ENCODE results near the gene PCNX2. TPM values are rescaled to one million over a fixed set of nuclear protein-coding genes. Genes with fewer than 3 reads are reported as not detected.

Gene PCNX2
- polyA plus RNA-seq, 1 donor (not counting 4 experiments of a cell fraction or from before 2014, with no cell fraction given): 18.0 TPM

DNA sequence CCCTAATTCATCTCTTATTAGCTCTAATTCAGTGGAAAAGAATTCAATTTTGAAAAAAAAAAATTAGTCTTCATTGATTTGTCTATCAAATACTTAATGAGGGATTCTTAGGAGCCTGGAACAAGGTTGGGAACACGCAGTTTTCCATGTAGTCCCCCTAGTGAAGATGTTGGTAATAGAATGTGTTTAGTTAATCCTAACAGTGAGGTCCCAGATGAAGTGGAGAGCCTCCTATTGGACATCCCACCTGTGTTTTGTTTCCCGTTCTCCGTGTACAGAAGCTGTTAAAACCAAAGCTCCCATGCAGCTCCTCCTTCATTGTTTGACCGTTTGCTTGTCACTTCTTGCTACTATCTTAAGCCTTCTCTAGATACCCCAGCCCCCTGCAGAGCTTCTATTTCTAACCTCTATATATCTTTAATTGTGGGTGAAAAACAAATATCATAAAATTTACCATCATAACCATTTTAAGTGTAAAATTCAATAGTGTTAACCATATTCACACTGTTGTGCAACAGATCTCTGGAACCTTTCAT, 67.5 kb downstream of the PCNX2 start:
- DNase-seq (ENCODE audit: low read depth, low spot score): no peak
- no peak for FAIRE-seq
- Histone ChIP-seq H3K9me1 (ENCODE audit: control insufficient read depth, extremely low read depth, insufficient read depth, low read length) (no peaks in the 10 kb centered on the region), H4K20me1 (ENCODE audit: control insufficient read depth, extremely low read depth, insufficient read depth, low read length) (no peaks in the 10 kb centered on the region), H3K9ac (ENCODE audit: control insufficient read depth, extremely low read depth, insufficient read depth, low read length) (no peak overlapping the region), H2AFZ (ENCODE audit: control insufficient read depth, low read length) (no peak overlapping the region), H3K4me3 (ENCODE audit: control insufficient read depth in 2 of 3, extremely low read depth in 1 of 3, insufficient read depth in 2 of 3, low read depth in 1 of 3, low read length in 3 of 3) (no peak overlapping the region), H3K36me3 (ENCODE audit: control insufficient read depth in 2 of 2, extremely low read depth in 1 of 2, insufficient read depth in 2 of 2, low read length in 2 of 2) (peaks cover 7 to 8% of the 10 kb centered on the region in 2 experiments), H3K27me3 (ENCODE audit: control insufficient read depth, extremely low read depth, insufficient read depth, low read length) (no peaks in the 10 kb centered on the region), H3K9me3 (ENCODE audit: control insufficient read depth, low read depth, low read length) (no peaks in the 10 kb centered on the region), H3K4me2 (ENCODE audit: control insufficient read depth, extremely low read depth, insufficient read depth, low read depth, low read length) (no peak overlapping the region), H3K27ac (ENCODE audit: control insufficient read depth, insufficient read depth, low read length) (no peak overlapping the region), H3K79me2 (ENCODE audit: control insufficient read depth, insufficient read depth, low read length) (no peaks in the 10 kb centered on the region), H3K4me1 (ENCODE audit: control insufficient read depth, extremely low read depth, insufficient read depth, low read length) (no peaks in the 10 kb centered on the region)
- no peak for TF ChIP-seq EZH2 (IDR thresholded peaks at IDR 0.05; ENCODE audit: low read length)
- TF ChIP-seq, protein P1, sequence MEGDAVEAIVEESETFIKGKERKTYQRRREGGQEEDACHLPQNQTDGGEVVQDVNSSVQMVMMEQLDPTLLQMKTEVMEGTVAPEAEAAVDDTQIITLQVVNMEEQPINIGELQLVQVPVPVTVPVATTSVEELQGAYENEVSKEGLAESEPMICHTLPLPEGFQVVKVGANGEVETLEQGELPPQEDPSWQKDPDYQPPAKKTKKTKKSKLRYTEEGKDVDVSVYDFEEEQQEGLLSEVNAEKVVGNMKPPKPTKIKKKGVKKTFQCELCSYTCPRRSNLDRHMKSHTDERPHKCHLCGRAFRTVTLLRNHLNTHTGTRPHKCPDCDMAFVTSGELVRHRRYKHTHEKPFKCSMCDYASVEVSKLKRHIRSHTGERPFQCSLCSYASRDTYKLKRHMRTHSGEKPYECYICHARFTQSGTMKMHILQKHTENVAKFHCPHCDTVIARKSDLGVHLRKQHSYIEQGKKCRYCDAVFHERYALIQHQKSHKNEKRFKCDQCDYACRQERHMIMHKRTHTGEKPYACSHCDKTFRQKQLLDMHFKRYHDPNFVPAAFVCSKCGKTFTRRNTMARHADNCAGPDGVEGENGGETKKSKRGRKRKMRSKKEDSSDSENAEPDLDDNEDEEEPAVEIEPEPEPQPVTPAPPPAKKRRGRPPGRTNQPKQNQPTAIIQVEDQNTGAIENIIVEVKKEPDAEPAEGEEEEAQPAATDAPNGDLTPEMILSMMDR (optimal IDR thresholded peaks at IDR 0.05 in 1 of 3, IDR thresholded peaks at IDR 0.05 in 1 of 3, conservative IDR thresholded peaks at IDR 0.05 in 1 of 3; ENCODE audit: extremely low read depth in 1 of 3, insufficient read depth in 2 of 3, low read length in 3 of 3): no peak
- dilution Hi-C loops (cut with MboI; ENCODE audit: extremely low pct_ligation_motif_present, low sequenced_read_pairs): no loop called here

DNA sequence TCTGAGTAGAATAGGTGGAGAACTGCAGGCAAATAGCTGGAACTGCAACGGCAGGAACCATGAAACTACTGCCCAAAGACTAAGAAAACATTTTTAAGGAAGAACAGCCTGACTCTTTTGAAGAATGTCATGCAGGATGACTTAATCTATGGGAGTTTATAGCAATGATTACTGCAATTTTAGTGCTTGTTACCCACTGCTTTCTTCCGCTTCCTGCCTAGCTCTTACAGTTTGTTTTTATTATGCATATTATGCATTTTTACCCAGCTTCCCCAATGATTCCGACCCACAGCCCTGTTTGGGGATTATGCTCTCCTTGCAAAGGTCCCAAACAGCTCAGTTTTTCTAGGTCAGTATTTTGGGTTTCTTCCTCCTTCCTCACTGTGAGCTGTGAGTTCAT, 71.2 kb downstream of the PCNX2 start:
- no peak for TF ChIP-seq EZH2 (IDR thresholded peaks at IDR 0.05; ENCODE audit: low read length)
- TF ChIP-seq, protein P1 (optimal IDR thresholded peaks at IDR 0.05 in 1 of 3, IDR thresholded peaks at IDR 0.05 in 1 of 3, conservative IDR thresholded peaks at IDR 0.05 in 1 of 3; ENCODE audit: extremely low read depth in 1 of 3, insufficient read depth in 2 of 3, low read length in 3 of 3): no peak
- dilution Hi-C loops (cut with MboI; ENCODE audit: extremely low pct_ligation_motif_present, low sequenced_read_pairs): no loop called here
- FAIRE-seq: no peak

More for the DNA sequence above, 71.2 kb downstream of the PCNX2 start:
- no peaks in the 10 kb centered on the region for H3K9me3 ChIP-seq (ENCODE audit: control insufficient read depth, low read depth, low read length)
- no peak overlapping the region for H3K4me2 ChIP-seq (ENCODE audit: control insufficient read depth, extremely low read depth, insufficient read depth, low read depth, low read length)
- H3K79me2 ChIP-seq (ENCODE audit: control insufficient read depth, insufficient read depth, low read length): no peaks in the 10 kb centered on the region
- no peak overlapping the region for H3K9ac ChIP-seq (ENCODE audit: control insufficient read depth, extremely low read depth, insufficient read depth, low read length)
- no peak overlapping the region for H3K27ac ChIP-seq (ENCODE audit: control insufficient read depth, insufficient read depth, low read length)
- no peaks in the 10 kb centered on the region for H3K4me1 ChIP-seq (ENCODE audit: control insufficient read depth, extremely low read depth, insufficient read depth, low read length)
- peaks cover 7 to 9% of the 10 kb centered on the region in 2 experiments for H3K36me3 ChIP-seq (ENCODE audit: control insufficient read depth in 2 of 2, extremely low read depth in 1 of 2, insufficient read depth in 2 of 2, low read length in 2 of 2)
- no peak for DNase-seq (ENCODE audit: low read depth, low spot score)
- H3K9me1 ChIP-seq (ENCODE audit: control insufficient read depth, extremely low read depth, insufficient read depth, low read length): no peaks in the 10 kb centered on the region
- no peaks in the 10 kb centered on the region for H4K20me1 ChIP-seq (ENCODE audit: control insufficient read depth, extremely low read depth, insufficient read depth, low read length)
- no peak overlapping the region for H2AFZ ChIP-seq (ENCODE audit: control insufficient read depth, low read length)
- H3K4me3 ChIP-seq (ENCODE audit: control insufficient read depth in 2 of 3, extremely low read depth in 1 of 3, insufficient read depth in 2 of 3, low read depth in 1 of 3, low read length in 3 of 3): no peak overlapping the region
- no peaks in the 10 kb centered on the region for H3K27me3 ChIP-seq (ENCODE audit: control insufficient read depth, extremely low read depth, insufficient read depth, low read length)
